K562 (cell line): Measurements from ENCODE around the gene SCG3. TPM values are rescaled to one million over a fixed set of nuclear protein-coding genes. Genes with fewer than 3 reads are reported as not detected.
A peak's percentile ranks its signal among the peaks of the same experiment; 100 is the strongest.

ENCODE experiments used
- CCNT2 ChIP-seq: IDR thresholded peaks from 2 replicates; pipeline ENCODE4 v1.6.1; 2011; ENCODE audit warnings: borderline replicate concordance, low read depth, mild to moderate bottlenecking, moderate library complexity, mixed read lengths, low read length; ENCODE audit not compliant: insufficient read length; ENCODE audit errors: extremely low read depth
- CHD7 ChIP-seq: fragments of 200-600 bp; sonication (generic); IDR thresholded peaks from one replicate; pipeline ENCODE4 v1.6.1; 2012; ENCODE audit warnings: mild to moderate bottlenecking, low read depth, low read length, inconsistent platforms
- E2F5 ChIP-seq: sonication (generic); formaldehyde crosslinking; IDR thresholded peaks from 2 replicates; pipeline ENCODE4 v1.8.0; 2022; ENCODE audit warnings: mild to moderate bottlenecking, missing genetic modification reagents
- ETS2 ChIP-seq: IDR thresholded peaks from 2 replicates; pipeline ENCODE4 v1.6.1; 2016; ENCODE audit warnings: borderline replicate concordance, missing genetic modification characterization, mild to moderate bottlenecking, moderate library complexity, missing compliant biosample characterization; ENCODE audit not compliant: poor library complexity, severe bottlenecking
- GATAD2B ChIP-seq: fragments of 450-650 bp; IDR thresholded peaks from 2 replicates; pipeline ENCODE4 v1.6.1; 2017; ENCODE audit warnings: mild to moderate bottlenecking, borderline replicate concordance
- NFRKB ChIP-seq: fragments of 450-650 bp; IDR thresholded peaks from 2 replicates; pipeline ENCODE4 v1.6.1; 2016; ENCODE audit warnings: low read depth
- RAD51 ChIP-seq: fragments of 450-650 bp; IDR thresholded peaks from 2 replicates; pipeline ENCODE4 v1.7.1; 2016; ENCODE audit warnings: low read depth, mild to moderate bottlenecking, borderline replicate concordance
- RBM39 ChIP-seq: fragments of 200-400 bp; formaldehyde crosslinking; optimal IDR thresholded peaks from 2 replicates; pipeline ENCODE3; 2018; ENCODE audit warnings: low read depth, low read length
- TAF1 ChIP-seq: IDR thresholded peaks from 2 replicates; pipeline ENCODE4 v1.6.1; 2011; ENCODE audit warnings: mild to moderate bottlenecking, low read length, moderate library complexity; ENCODE audit not compliant: insufficient read depth, control insufficient read depth, severe bottlenecking; ENCODE audit errors: extremely low read depth
- TARDBP ChIP-seq: fragments of 450-650 bp; IDR thresholded peaks from 2 replicates; pipeline ENCODE4 v1.6.1; 2016
- WHSC1 ChIP-seq: IDR thresholded peaks from one replicate; pipeline ENCODE4 v1.6.1; 2012; ENCODE audit warnings: low read length, control low read depth, inconsistent platforms
- ZBTB8A ChIP-seq: fragments of 450-650 bp; IDR thresholded peaks from 2 replicates; pipeline ENCODE4 v1.6.1; 2018; ENCODE audit warnings: mild to moderate bottlenecking, moderate library complexity; ENCODE audit not compliant: partially characterized antibody
- ZNF280B ChIP-seq: fragments of 250-450 bp; sonication (Bioruptor Pico); IDR thresholded peaks from 2 replicates; pipeline ENCODE4 v1.5.1; 2021; ENCODE audit warnings: mild to moderate bottlenecking
- ZNF695 ChIP-seq: fragments of 450-650 bp; formaldehyde crosslinking; IDR thresholded peaks from 2 replicates; pipeline ENCODE4 v1.4.0; 2020; ENCODE audit warnings: mild to moderate bottlenecking, moderate library complexity
- polyA plus RNA-seq, 8 experiments: library from polyadenylated mRNA; depleted of rRNA in 4 of 8; stranded (reverse) in 5 of 8; unstranded in 3 of 8; fragments of >200 nt; fragmentation: Nextera tagmentation in 2 of 8; fragmentation: Illumina TruSeq in 1 of 8; extraction: Ambion mirVana in 2 of 8; extraction: Trizol in 1 of 8; gene quantifications; 2 replicates each; pipeline versions ENCODE4 v1.2.1 to v1.2.3, GENCODE V29; 2011 to 2014; ENCODE audit warnings: inconsistent platforms in 1 of 8, missing spikeins in 1 of 8
- total RNA-seq, 7 experiments: library from RNA; depleted of rRNA in 6 of 7; stranded (reverse); fragments of >200 nt in 6 of 7; fragmentation: Illumina TruSeq in 2 of 7; extraction: Trizol in 2 of 7; gene quantifications; 2 replicates each; pipeline versions ENCODE4 v1.2.1 to v1.2.3, GENCODE V29; 2011 to 2021; ENCODE audit warnings: low replicate concordance in 1 of 7

SCG3 gene
- total and polyA plus RNA-seq, 9 of the 15 experiments (the other 6 are each of a cell fraction or from before 2014, with no cell fraction given): 13.0 to 43.8 (median 21.0) TPM

GRCh38 chr15:51681303-51681963 lies at the start of gene SCG3 (continued):
- TF ChIP-seq NFRKB (peak; percentile 47), TAF1 (peak; percentile 12), TARDBP (no peak), GATAD2B (no peak), WHSC1 (no peak), ETS2 (tag) (no peak), RBM39 (no peak), CHD7 (no peak), CCNT2 (peak; percentile 32), ZNF280B (CRISPR knock-in tag) (no peak), ZBTB8A (no peak), E2F5 (CRISPR knock-in tag) (peak; percentile 81; the same call in 1 of the 2 replicates), RAD51 (no peak), ZNF695 (CRISPR knock-in tag) (no peak)
